Glomerular visceral epithelial cell (primary cell): ENCODE results near the gene MYO5C.

Experiments used
- DNase-seq: peaks from one replicate; pipeline ENCODE4 v3.0.0-alpha.2; 2016; ENCODE audit errors: extremely low spot score

The MYO5C gene

GRCh38 chr15:52150043-52150825 is 145.4 kb downstream of the MYO5C start:
- DNase-seq = no peak

GRCh38 chr15:52148403-52148802 is 147.2 kb downstream of the MYO5C start:
- DNase-seq = no peak

GRCh38 chr15:52146776-52147175 is 148.8 kb downstream of the MYO5C start:
- DNase-seq = no peak

- no peak for DNase-seq
These were observed 149.3 kb downstream of the MYO5C start for GRCh38 chr15:52146261-52146660.

GRCh38 chr15:52144656-52145178 is 150.9 kb downstream of the MYO5C start:
- peak; percentile 73 for DNase-seq

GRCh38 chr15:52143873-52144272 is 151.7 kb downstream of the MYO5C start:
- DNase-seq = peak; percentile 92
